ENCODE results near the gene KRT82. TPM values are rescaled to one million over a fixed set of nuclear protein-coding genes. Genes with fewer than 3 reads are reported as not detected.

KRT82 gene
- total RNA-seq, 1 experiment from 2014 or later, result not detected

DNA sequence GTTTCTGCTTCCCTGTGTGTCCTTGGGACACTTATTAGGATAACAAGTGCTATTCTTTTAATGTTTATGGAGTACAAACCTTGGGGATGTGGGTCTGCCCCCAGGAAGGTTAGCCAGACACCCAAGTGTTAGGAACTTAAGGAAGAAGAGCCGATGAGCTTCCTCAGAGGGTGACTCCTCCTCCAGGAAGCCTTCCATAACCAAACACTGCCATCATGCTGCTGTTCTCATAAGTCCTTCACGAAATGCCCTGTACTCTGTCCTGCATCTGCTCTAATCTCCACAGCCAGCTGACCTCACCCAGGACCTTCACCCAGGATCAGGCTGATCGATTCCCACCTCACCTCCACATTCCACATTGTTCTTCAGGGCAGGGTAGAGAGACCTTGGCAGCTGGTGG is 37.6 kb downstream of the KRT82 start:
- no peaks in the 10 kb centered on the region for H3K36me3 Mint-ChIP-seq (ENCODE audit: insufficient read depth in 1 of 3, low read depth in 3 of 3)
- TF ChIP-seq, protein P1, sequence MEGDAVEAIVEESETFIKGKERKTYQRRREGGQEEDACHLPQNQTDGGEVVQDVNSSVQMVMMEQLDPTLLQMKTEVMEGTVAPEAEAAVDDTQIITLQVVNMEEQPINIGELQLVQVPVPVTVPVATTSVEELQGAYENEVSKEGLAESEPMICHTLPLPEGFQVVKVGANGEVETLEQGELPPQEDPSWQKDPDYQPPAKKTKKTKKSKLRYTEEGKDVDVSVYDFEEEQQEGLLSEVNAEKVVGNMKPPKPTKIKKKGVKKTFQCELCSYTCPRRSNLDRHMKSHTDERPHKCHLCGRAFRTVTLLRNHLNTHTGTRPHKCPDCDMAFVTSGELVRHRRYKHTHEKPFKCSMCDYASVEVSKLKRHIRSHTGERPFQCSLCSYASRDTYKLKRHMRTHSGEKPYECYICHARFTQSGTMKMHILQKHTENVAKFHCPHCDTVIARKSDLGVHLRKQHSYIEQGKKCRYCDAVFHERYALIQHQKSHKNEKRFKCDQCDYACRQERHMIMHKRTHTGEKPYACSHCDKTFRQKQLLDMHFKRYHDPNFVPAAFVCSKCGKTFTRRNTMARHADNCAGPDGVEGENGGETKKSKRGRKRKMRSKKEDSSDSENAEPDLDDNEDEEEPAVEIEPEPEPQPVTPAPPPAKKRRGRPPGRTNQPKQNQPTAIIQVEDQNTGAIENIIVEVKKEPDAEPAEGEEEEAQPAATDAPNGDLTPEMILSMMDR (conservative IDR thresholded peaks at IDR 0.05), result no peak
- peaks cover 0 to 11% of the 10 kb centered on the region in 2 experiments; a peak in 2 of 4 replicates for H3K4me1 Mint-ChIP-seq
- Histone ChIP-seq H3K27ac (ENCODE audit: insufficient read length, low read depth, low read length) (no peak overlapping the region), H3K4me1 (ENCODE audit: insufficient read depth, low read length) (no peaks in the 10 kb centered on the region), H4K91ac (ENCODE audit: insufficient read length, low read depth, low read length) (no peak overlapping the region), H2BK12ac (ENCODE audit: insufficient read length, low read depth, low read length) (no peak overlapping the region), H3K23ac (ENCODE audit: insufficient read length, low read depth, low read length) (no peak overlapping the region), H3K9ac (ENCODE audit: extremely low read depth, insufficient read length, low read length) (no peak overlapping the region), H2AFZ (ENCODE audit: low read length) (no peak overlapping the region), H4K8ac (replicated peaks; ENCODE audit: insufficient read length, low read depth, low read length) (no peak overlapping the region), H3K56ac (ENCODE audit: insufficient read length, low read depth, low read length) (no peak overlapping the region), H3K18ac (ENCODE audit: insufficient read length, low read depth, low read length) (no peak overlapping the region), H3K23me2 (ENCODE audit: insufficient read length, low read depth, low read length, poor library complexity, severe bottlenecking) (no peaks in the 10 kb centered on the region), H4K20me1 (ENCODE audit: control insufficient read depth, insufficient read depth, insufficient read length) (no peaks in the 10 kb centered on the region), H2AK5ac (ENCODE audit: insufficient read length, low read length) (no peak overlapping the region), H3K4me2 (ENCODE audit: insufficient read depth, insufficient read length, low read length) (no peak overlapping the region), H2BK20ac (ENCODE audit: low read depth, low read length, poor library complexity, severe bottlenecking) (no peak overlapping the region), H2BK120ac (ENCODE audit: low read depth, low read length, poor library complexity, severe bottlenecking) (no peak overlapping the region), H3K27me3 (ENCODE audit: insufficient read depth, low read length) (no peaks in the 10 kb centered on the region), H4K5ac (ENCODE audit: insufficient read length, low read depth, low read length) (no peak overlapping the region), H2BK15ac (ENCODE audit: low read depth, low read length) (no peak overlapping the region), H3K4ac (ENCODE audit: low read depth, low read length) (no peak overlapping the region), H3K9me3 (ENCODE audit: control insufficient read depth, low read depth, low read length) (no peaks in the 10 kb centered on the region), H3K79me1 (ENCODE audit: insufficient read depth, low read depth, low read length, poor library complexity, severe bottlenecking) (no peaks in the 10 kb centered on the region), H3K14ac (ENCODE audit: insufficient read depth, low read length) (no peak overlapping the region), H3K79me2 (ENCODE audit: insufficient read depth, low read length) (no peaks in the 10 kb centered on the region), H2BK5ac (ENCODE audit: insufficient read length, low read length) (no peak overlapping the region), H3T11ph (ENCODE audit: low read length) (no peak overlapping the region)
- H3K9me3 Mint-ChIP-seq, result no peaks in the 10 kb centered on the region
- H3K27me3 Mint-ChIP-seq (ENCODE audit: low read depth), result peaks cover 16% of the 10 kb centered on the region
- no peak for DNase-seq
- H3K27ac Mint-ChIP-seq, result no peak overlapping the region
- no CpG with 5 or more reads among the region's 3 CpGs for WGBS (ENCODE audit: extremely low coverage, insufficient read length, low lambda C conversion rate)
- no peak overlapping the region for H3K4me3 Mint-ChIP-seq
